Suprapubic skin (tissue), 4 donors: ENCODE results near the gene PUS7. TPM values are rescaled to one million over a fixed set of nuclear protein-coding genes. Genes with fewer than 3 reads are reported as not detected.

Source experiments
- DNase-seq, 2 donors: peaks; one replicate each; pipeline ENCODE4 v3.0.0-alpha.2; 2019; ENCODE audit warnings: low spot score in 2 of 2
- H3K27ac ChIP-seq: fragments of 200-600 bp; sonication (generic); one replicate; pipeline ENCODE4 v1.5.1; 2019
- H3K27me3 ChIP-seq: fragments of 200-600 bp; sonication (generic); one replicate; pipeline ENCODE4 v1.5.1; 2019
- H3K36me3 ChIP-seq: fragments of 200-600 bp; sonication (generic); one replicate; pipeline ENCODE4 v1.5.1; 2019
- H3K4me1 ChIP-seq: fragments of 200-600 bp; sonication (generic); one replicate; pipeline ENCODE4 v1.5.1; 2019
- H3K4me3 ChIP-seq: fragments of 200-600 bp; sonication (generic); one replicate; pipeline ENCODE4 v1.5.1; 2019; ENCODE audit warnings: mild to moderate bottlenecking
- H3K9me3 ChIP-seq: fragments of 200-600 bp; sonication (generic); one replicate; pipeline ENCODE4 v1.5.1; 2019
- CTCF ChIP-seq, 2 donors: fragments of 200-600 bp in 1 of 2; fragments of 450-650 bp in 1 of 2; sonication (generic) in 1 of 2; IDR thresholded peaks; one replicate each; pipeline ENCODE4 v1.5.1; 2016 to 2019; ENCODE audit warnings: antibody characterized with exemption in 2 of 2, mild to moderate bottlenecking in 1 of 2, moderate library complexity in 1 of 2
- EP300 ChIP-seq: sonication (generic); formaldehyde crosslinking; IDR thresholded peaks from one replicate; pipeline ENCODE4 v1.6.1; 2017; ENCODE audit warnings: antibody characterized with exemption
- POLR2A ChIP-seq, 2 donors: fragments of 450-650 bp; IDR thresholded peaks; one replicate each; pipeline ENCODE4 v1.6.1; 2017; ENCODE audit warnings: antibody characterized with exemption in 2 of 2, mild to moderate bottlenecking in 2 of 2, moderate library complexity in 2 of 2
- POLR2AphosphoS5 ChIP-seq, 3 donors: sonication (generic); formaldehyde crosslinking; IDR thresholded peaks; one replicate each; pipeline ENCODE4 v1.6.1; 2017; ENCODE audit warnings: antibody characterized with exemption in 3 of 3
- WGBS: methylation state at CpG from one replicate; pipeline ENCODE4 v1.1.5; 2018; 5-methylcytosine and 5-hydroxymethylcytosine counted together
- total RNA-seq, 4 donors: library from RNA; depleted of rRNA; stranded (reverse); fragments of >200 nt; gene quantifications; one replicate each; pipeline ENCODE4 v1.1.0, GENCODE V29; 2016

Gene PUS7
- total RNA-seq, 4 donors from 2014 or later, result 17.0 to 22.1 (median 19.6) TPM

- H3K9me3 ChIP-seq, result no peaks in the 10 kb centered on the region
- H3K4me3 ChIP-seq, result no peak overlapping the region
- no peaks in the 10 kb centered on the region for H3K27me3 ChIP-seq
- H3K27ac ChIP-seq, result no peak overlapping the region
- H3K36me3 ChIP-seq, result peaks cover 17% of the 10 kb centered on the region
- no peaks in the 10 kb centered on the region for H3K4me1 ChIP-seq
- no peak for DNase-seq
- TF ChIP-seq EP300, result no peak
- TF ChIP-seq POLR2A (IDR thresholded peaks at IDR 0.05), result no peak
- no peak for TF ChIP-seq CTCF (IDR thresholded peaks at IDR 0.05)
- no peak for TF ChIP-seq POLR2AphosphoS5 (IDR thresholded peaks at IDR 0.05)
- 85% methylated on average over 3 of the region's 3 CpGs for WGBS
These were observed 59.2 kb downstream of the PUS7 start for GRCh38 chr7:105462765-105463420.

GRCh38 chr7:105461518-105461917, 60.6 kb downstream of the PUS7 start:
- no peak for DNase-seq
- no peaks in the 10 kb centered on the region for H3K27me3 ChIP-seq
- H3K4me3 ChIP-seq, result no peak overlapping the region
- no peak overlapping the region for H3K27ac ChIP-seq
- no peaks in the 10 kb centered on the region for H3K4me1 ChIP-seq
- WGBS, result 92% methylated on average over 2 of the region's 2 CpGs
- H3K9me3 ChIP-seq, result no peaks in the 10 kb centered on the region
- no peak for TF ChIP-seq CTCF (IDR thresholded peaks at IDR 0.05)
- no peak for TF ChIP-seq EP300
- no peak for TF ChIP-seq POLR2A (IDR thresholded peaks at IDR 0.05)
- TF ChIP-seq POLR2AphosphoS5 (IDR thresholded peaks at IDR 0.05), result no peak
- H3K36me3 ChIP-seq, result peaks cover 17% of the 10 kb centered on the region

- WGBS, result 92% methylated on average over 8 of the region's 8 CpGs
- H3K27ac ChIP-seq, result no peak overlapping the region
- H3K4me1 ChIP-seq, result peaks cover 13% of the 10 kb centered on the region
- H3K27me3 ChIP-seq, result no peaks in the 10 kb centered on the region
- no peak for DNase-seq
- no peaks in the 10 kb centered on the region for H3K9me3 ChIP-seq
- TF ChIP-seq POLR2AphosphoS5 (IDR thresholded peaks at IDR 0.05), result no peak
- H3K36me3 ChIP-seq, result peaks cover 12% of the 10 kb centered on the region
- no peak overlapping the region for H3K4me3 ChIP-seq
These were observed 64.3 kb downstream of the PUS7 start for GRCh38 chr7:105457619-105458225.

DNA sequence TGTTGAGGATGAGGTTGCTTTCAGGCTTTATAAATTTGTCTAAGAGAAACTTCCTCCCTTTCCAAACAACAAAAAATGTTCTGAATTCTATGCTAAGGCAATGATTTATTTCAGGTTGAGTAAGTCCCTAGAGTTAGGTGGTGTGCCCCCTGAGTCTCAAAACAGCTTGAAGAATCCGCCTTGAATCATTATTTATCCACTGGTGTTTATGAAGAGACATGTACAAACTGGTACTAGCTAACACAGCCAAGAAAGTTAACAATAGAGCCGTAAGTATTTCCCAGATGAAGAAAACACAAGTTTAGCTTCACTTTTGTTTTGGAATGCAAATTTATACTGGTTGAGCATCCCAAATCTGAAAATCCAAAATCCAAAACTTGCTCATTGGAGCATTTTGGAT, 67.2 kb downstream of the PUS7 start:
- Histone ChIP-seq H3K9me3 (no peaks in the 10 kb centered on the region), H3K36me3 (no peaks in the 10 kb centered on the region), H3K27me3 (no peaks in the 10 kb centered on the region), H3K4me3 (no peak overlapping the region), H3K4me1 (peaks cover 13% of the 10 kb centered on the region), H3K27ac (no peak overlapping the region)
- no peak for DNase-seq
- TF ChIP-seq POLR2AphosphoS5 (IDR thresholded peaks at IDR 0.05), result no peak
- TF ChIP-seq EP300, result no peak
- no peak for TF ChIP-seq POLR2A (IDR thresholded peaks at IDR 0.05)
- TF ChIP-seq CTCF (IDR thresholded peaks at IDR 0.05), result no peak
- 15% methylated on average over 2 of the region's 2 CpGs for WGBS

GRCh38 chr7:105454095-105454747, 67.8 kb downstream of the PUS7 start:
- Histone ChIP-seq H3K36me3 (no peaks in the 10 kb centered on the region), H3K27ac (no peak overlapping the region), H3K4me1 (peaks cover 13% of the 10 kb centered on the region), H3K4me3 (no peak overlapping the region), H3K9me3 (no peaks in the 10 kb centered on the region), H3K27me3 (no peaks in the 10 kb centered on the region)
- TF ChIP-seq CTCF (IDR thresholded peaks at IDR 0.05) (no peak), POLR2AphosphoS5 (IDR thresholded peaks at IDR 0.05) (no peak), POLR2A (IDR thresholded peaks at IDR 0.05) (no peak), EP300 (no peak)
- 48% methylated on average over 3 of the region's 3 CpGs for WGBS
- DNase-seq, result no peak
